Neutrophil (primary cell): ENCODE data around the gene ALOXE3.
A peak's percentile ranks its signal among the peaks of the same experiment; 100 is the strongest.

Source experiments
- H3K27ac ChIP-seq: fragments of 200-600 bp; sonication (generic); 2 replicates; pipeline ENCODE4 v1.5.1; 2016; ENCODE audit warnings: mild to moderate bottlenecking, moderate library complexity
- H3K27me3 ChIP-seq: fragments of 200-600 bp; sonication (generic); 2 replicates; pipeline ENCODE4 v1.6.0; 2016; ENCODE audit warnings: mild to moderate bottlenecking
- H3K36me3 ChIP-seq: fragments of 200-600 bp; sonication (generic); 2 replicates; pipeline ENCODE4 v1.5.1; 2017
- H3K4me1 ChIP-seq, 2 experiments: fragments of 200-600 bp in 1 of 2; sonication (generic) in 1 of 2; 1 replicate in 1 of 2; 2 replicates in 1 of 2; pipeline versions ENCODE4 v1.5.1 to v1.6.1; 2013 to 2016; ENCODE audit warnings: low read depth in 1 of 2, low read length in 1 of 2, mild to moderate bottlenecking in 1 of 2, moderate library complexity in 1 of 2; ENCODE audit not compliant: control insufficient read depth in 1 of 2, insufficient read depth in 1 of 2
- H3K4me3 ChIP-seq, 2 experiments: fragments of 200-600 bp in 1 of 2; sonication (generic) in 1 of 2; 1 replicate in 1 of 2; 2 replicates in 1 of 2; pipeline ENCODE4 v1.5.1; 2013 to 2016; ENCODE audit warnings: low read depth in 1 of 2, low read length in 1 of 2, mild to moderate bottlenecking in 1 of 2, moderate library complexity in 1 of 2
- H3K9me3 ChIP-seq: fragments of 200-600 bp; sonication (generic); 2 replicates; pipeline ENCODE4 v1.5.1; 2016
- CTCF ChIP-seq: fragments of 200-600 bp; sonication (generic); IDR thresholded peaks from 2 replicates; pipeline ENCODE4 v1.5.1; 2016; ENCODE audit warnings: antibody characterized with exemption

The ALOXE3 gene

GRCh38 chr17:8126491-8127066 is 8.3 kb upstream of the ALOXE3 start:
- no peak for TF ChIP-seq CTCF
- H3K27me3 ChIP-seq, result peaks cover 100% of the 10 kb centered on the region
- H3K4me1 ChIP-seq, result peaks cover 55 to 60% of the 10 kb centered on the region in 2 experiments
- no peak overlapping the region for H3K27ac ChIP-seq
- no peaks in the 10 kb centered on the region for H3K36me3 ChIP-seq
- peak overlapping the region; percentile 24 to 49 for H3K4me3 ChIP-seq
- H3K9me3 ChIP-seq, result no peaks in the 10 kb centered on the region

- Histone ChIP-seq H3K36me3 (no peaks in the 10 kb centered on the region), H3K4me3 (peak overlapping the region; percentile 24 to 49), H3K27ac (no peak overlapping the region), H3K4me1 (peaks cover 60 to 65% of the 10 kb centered on the region in 2 experiments), H3K27me3 (peaks cover 100% of the 10 kb centered on the region), H3K9me3 (no peaks in the 10 kb centered on the region)
- no peak for TF ChIP-seq CTCF
Observed at GRCh38 chr17:8125947-8126490, 7.7 kb upstream of the ALOXE3 start.

- peaks cover 66 to 72% of the 10 kb centered on the region in 2 experiments for H3K4me1 ChIP-seq
- no peak overlapping the region for H3K27ac ChIP-seq
- peaks cover 100% of the 10 kb centered on the region for H3K27me3 ChIP-seq
- no peaks in the 10 kb centered on the region for H3K9me3 ChIP-seq
- H3K4me3 ChIP-seq, result peak overlapping the region; percentile 24 to 49
- TF ChIP-seq CTCF, result no peak
- H3K36me3 ChIP-seq, result no peaks in the 10 kb centered on the region
Observed at GRCh38 chr17:8125154-8125946, 7.0 kb upstream of the ALOXE3 start.

GRCh38 chr17:8124350-8125153 is 6.2 kb upstream of the ALOXE3 start:
- H3K9me3 ChIP-seq, result no peaks in the 10 kb centered on the region
- H3K4me3 ChIP-seq, result peak overlapping the region in 1 of 2 experiments; percentile 60
- H3K27ac ChIP-seq, result no peak overlapping the region
- TF ChIP-seq CTCF, result no peak
- H3K36me3 ChIP-seq, result no peaks in the 10 kb centered on the region
- H3K27me3 ChIP-seq, result peaks cover 100% of the 10 kb centered on the region
- peaks cover 74 to 80% of the 10 kb centered on the region in 2 experiments for H3K4me1 ChIP-seq

- Histone ChIP-seq H3K27ac (no peak within 1 kb of the TSS), H3K4me3 (peak within 1 kb of the TSS in 1 of 2 experiments; percentile 60), H3K36me3 (no peaks in the 10 kb centered on the region), H3K9me3 (no peaks in the 10 kb centered on the region), H3K4me1 (peaks cover 82 to 87% of the 10 kb centered on the region in 2 experiments), H3K27me3 (peaks cover 100% of the 10 kb centered on the region)
- TF ChIP-seq CTCF, result no peak
Observed at GRCh38 chr17:8123695-8124349, 5.5 kb upstream of the ALOXE3 start, which contains the start of gene HES7. HES7 (minus strand) TSS chr17:8124106; CDS start chr17:8124084, 22 bp downstream.
